B cell (primary cell): ENCODE results near the gene LRCH1. TPM values are rescaled to one million over a fixed set of nuclear protein-coding genes. Genes with fewer than 3 reads are reported as not detected.

Experiments
- ATAC-seq: fragments of 200-7000 bp; cut with Tn5 transposase; one replicate; pipeline ENCODE4 v1.10.0; 2021; ENCODE audit warnings: low read depth, mild to moderate bottlenecking, moderate number of reproducible peaks, moderate library complexity
- CTCF ChIA-PET: fragments of 350-600 bp; sonication (Branson Sonifier 250); formaldehyde crosslinking; loops from one replicate; lab custom pipeline; 2021; ENCODE audit warnings: antibody characterized with exemption, inconsistent platforms; lab: Charles Lee
- POLR2A ChIA-PET: fragments of 350-600 bp; sonication (Branson Sonifier 250); formaldehyde crosslinking; loops from one replicate; lab custom pipeline; 2021; ENCODE audit warnings: antibody characterized with exemption; lab: Charles Lee
- DNase-seq: peaks from one replicate; pipeline ENCODE4 v3.0.0; 2013
- H2AFZ ChIP-seq: 2 replicates; pipeline ENCODE4 v1.6.1; 2012; ENCODE audit warnings: mild to moderate bottlenecking, low read depth, low read length; ENCODE audit not compliant: insufficient read depth, poor library complexity, severe bottlenecking
- H3K27ac ChIP-seq, 2 donors: 1 replicate in 1 of 2; 2 replicates in 1 of 2; pipeline ENCODE4 v1.5.1; 2012 to 2013; ENCODE audit warnings: low read length in 2 of 2, mild to moderate bottlenecking in 2 of 2, moderate library complexity in 1 of 2
- H3K27me3 ChIP-seq, 4 experiments: fragments of 200-600 bp in 1 of 4; sonication (generic) in 1 of 4; replicated peaks in 1 of 4; 1 replicate in 2 of 4; 2 replicates in 2 of 4; pipeline versions ENCODE4 v1.6.1 to v1.7.0; 2013 to 2016; ENCODE audit warnings: low read length in 3 of 4, mild to moderate bottlenecking in 2 of 4, mixed read lengths in 1 of 4, moderate library complexity in 1 of 4; ENCODE audit not compliant: insufficient read depth in 4 of 4, control insufficient read depth in 3 of 4; ENCODE audit errors: control extremely low read depth in 1 of 4
- H3K36me3 ChIP-seq, 2 experiments: replicated peaks in 1 of 2; 1 replicate in 1 of 2; 2 replicates in 1 of 2; pipeline versions ENCODE4 v1.6.1 to v1.7.1; 2013; ENCODE audit warnings: low read length in 1 of 2; ENCODE audit not compliant: insufficient read depth in 2 of 2, control insufficient read depth in 1 of 2; ENCODE audit errors: control extremely low read depth in 1 of 2, extremely low read depth in 1 of 2
- H3K4me1 ChIP-seq, 2 donors: fragments of 200-600 bp in 1 of 2; sonication (generic) in 1 of 2; 1 replicate in 1 of 2; 2 replicates in 1 of 2; pipeline versions ENCODE4 v1.5.1 to v1.6.1; 2013 to 2017; ENCODE audit warnings: low read length in 2 of 2; ENCODE audit not compliant: control insufficient read depth in 2 of 2, insufficient read depth in 2 of 2
- H3K4me2 ChIP-seq: replicated peaks from 2 replicates; pipeline ENCODE3; 2012; ENCODE audit warnings: mild to moderate bottlenecking, low read depth, low read length; ENCODE audit not compliant: poor library complexity, severe bottlenecking
- H3K4me3 ChIP-seq, 5 experiments: fragments of 200-600 bp in 1 of 5; sonication (generic) in 1 of 5; 1 replicate in 3 of 5; 2 replicates in 2 of 5; pipeline versions ENCODE4 v1.5.1 to v1.7.0; 2011 to 2016; ENCODE audit warnings: low read length in 4 of 5, mild to moderate bottlenecking in 4 of 5, low read depth in 2 of 5, control low read depth in 1 of 5, moderate library complexity in 1 of 5; ENCODE audit not compliant: insufficient read depth in 1 of 5; ENCODE audit errors: control extremely low read depth in 1 of 5, extremely low read depth in 1 of 5
- H3K79me2 ChIP-seq: fragments of 200-600 bp; sonication (generic); one replicate; pipeline ENCODE4 v1.6.0; 2016; ENCODE audit warnings: low read length; ENCODE audit not compliant: control insufficient read depth, insufficient read depth
- H3K9ac ChIP-seq: fragments of 200-600 bp; sonication (generic); 2 replicates; pipeline ENCODE4 v1.6.1; 2017; ENCODE audit warnings: mild to moderate bottlenecking, low read length, moderate library complexity
- H3K9me3 ChIP-seq, 3 donors: one replicate each; pipeline versions ENCODE4 v1.6.1 to v1.7.1; 2013; ENCODE audit warnings: low read length in 2 of 3; ENCODE audit not compliant: control insufficient read depth in 2 of 3, insufficient read depth in 1 of 3; ENCODE audit errors: control extremely low read depth in 1 of 3
- H4K20me1 ChIP-seq: 2 replicates; pipeline ENCODE4 v1.6.0; 2012; ENCODE audit warnings: mild to moderate bottlenecking, low read length; ENCODE audit not compliant: insufficient read depth, control insufficient read depth, poor library complexity, severe bottlenecking
- H3K27ac Mint-ChIP-seq: one replicate; pipeline ENCODE4 v1.8.0; 2021; ENCODE audit warnings: mixed read lengths
- H3K27me3 Mint-ChIP-seq: one replicate; pipeline ENCODE4 v1.8.0; 2021; ENCODE audit warnings: mixed read lengths
- H3K4me1 Mint-ChIP-seq: one replicate; pipeline ENCODE4 v1.8.0; 2021; ENCODE audit warnings: mixed read lengths
- H3K4me3 Mint-ChIP-seq: one replicate; pipeline ENCODE4 v1.8.0; 2021; ENCODE audit warnings: mixed read lengths
- H3K9me3 Mint-ChIP-seq: one replicate; pipeline ENCODE4 v1.8.0; 2022; ENCODE audit warnings: mixed read lengths; ENCODE audit not compliant: insufficient read depth
- EZH2 ChIP-seq: IDR thresholded peaks from 2 replicates; pipeline ENCODE4 v1.6.1; 2012; ENCODE audit warnings: borderline replicate concordance, low read depth, mild to moderate bottlenecking, moderate library complexity, low read length; ENCODE audit not compliant: insufficient read depth, poor library complexity, severe bottlenecking
- WGBS: methylation state at CpG from one replicate; pipeline ENCODE4 v1.1.5; 2013; ENCODE audit warnings: missing lambda C conversion rate; ENCODE audit not compliant: insufficient coverage; 5-methylcytosine and 5-hydroxymethylcytosine counted together
- intact Hi-C: fragments of 100-400 bp; cut with micrococcal nuclease; formaldehyde crosslinking; loops from one replicate; pipeline ENCODE4 v1.10.0; 2022
- polyA plus RNA-seq: library from polyadenylated mRNA; depleted of rRNA; stranded (reverse); fragments of >200 nt; gene quantifications from 2 replicates; pipeline ENCODE4 v1.2.3, GENCODE V29; 2012
- total RNA-seq, 2 donors: library from RNA; stranded (reverse); fragments of 120-200 nt in 1 of 2; gene quantifications; 1 replicate in 1 of 2; 2 replicates in 1 of 2; pipeline versions ENCODE4 v1.2.3 to v1.2.4, GENCODE V29; 2013 to 2022
- TF ChIP-seq, protein P1 (sequence below): fragments of 200-600 bp; IDR thresholded peaks from one replicate; pipeline ENCODE4 v1.8.0; 2022; ENCODE audit warnings: antibody characterized with exemption, mild to moderate bottlenecking

The LRCH1 gene
- total and polyA plus RNA-seq, 2 donors (not counting 1 experiment from before 2014, with no cell fraction given): 13.0 to 50.3 TPM

DNA sequence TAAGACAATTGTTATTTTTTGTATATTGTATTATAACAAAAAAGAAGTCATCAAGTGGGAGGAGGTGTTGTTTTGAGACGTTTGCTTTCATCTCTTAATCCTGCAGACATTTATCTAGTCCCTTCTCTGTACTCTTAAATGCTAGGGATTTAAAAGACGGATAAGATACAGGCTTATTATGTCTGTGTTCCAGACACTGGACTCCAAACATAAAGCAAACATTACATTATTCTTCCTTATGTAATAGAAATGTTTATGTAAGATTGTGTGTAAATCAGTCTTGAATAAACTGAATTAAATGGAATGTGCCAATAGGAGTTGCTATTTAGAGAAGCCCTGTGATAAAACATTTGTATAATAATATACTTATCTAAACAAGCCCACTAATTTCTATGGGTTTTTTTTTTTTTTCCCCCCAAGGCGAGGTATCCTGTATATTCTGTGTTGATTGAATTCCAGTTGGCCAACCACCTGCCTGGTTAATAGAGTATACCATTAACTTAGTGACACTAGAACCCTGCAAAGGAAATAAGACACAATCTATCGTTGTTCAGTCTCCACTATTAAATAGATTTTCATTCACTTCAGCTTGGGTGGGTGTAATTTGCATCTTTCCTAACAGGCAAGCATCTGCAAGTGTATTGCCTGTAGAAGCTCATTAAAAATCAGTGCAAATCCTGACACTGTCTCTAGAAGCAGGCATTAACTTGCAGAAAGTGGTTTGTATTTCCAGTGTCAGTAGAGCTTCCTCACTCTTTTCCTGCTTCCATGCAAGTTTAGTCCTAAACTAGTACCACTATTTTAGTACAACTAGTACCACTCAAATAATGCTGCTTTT, 69.0 kb downstream of the LRCH1 start:
- ChIA-PET CTCF (interaction anchor here (1.3 to 2.5 kb wide), 4 partner anchors 13 to 70 kb away, joined by 3 to 16 read pairs (median 5); no protein-coding TSS in a partner anchor), POLR2A (no interaction called here)
- Mint-ChIP-seq H3K4me1 (peaks cover 95% of the 10 kb centered on the region), H3K27ac (no peak overlapping the region), H3K27me3 (no peaks in the 10 kb centered on the region), H3K9me3 (no peaks in the 10 kb centered on the region), H3K4me3 (peak overlapping the region; percentile 35)
- Histone ChIP-seq H3K27me3 (no peaks in the 10 kb centered on the region), H4K20me1 (peaks cover 35% of the 10 kb centered on the region), H3K36me3 (no peaks in the 10 kb centered on the region), H3K9ac (no peak overlapping the region), H3K27ac (no peak overlapping the region), H3K79me2 (peaks cover 91% of the 10 kb centered on the region), H3K4me2 (peak overlapping the region; percentile 48), H3K4me3 (no peak overlapping the region), H3K9me3 (no peaks in the 10 kb centered on the region), H3K4me1 (peaks cover 81 to 82% of the 10 kb centered on the region in 2 donors), H2AFZ (no peak overlapping the region)
- no CpG with 5 or more reads among the region's 4 CpGs for WGBS
- intact Hi-C loops: loop anchor here (2.0 to 5.0 kb wide), 2 partner anchors 17 to 35 kb away; no protein-coding TSS in a partner anchor
- ATAC-seq (peak; percentile 17), DNase-seq (no peak)
- TF ChIP-seq, protein P1, sequence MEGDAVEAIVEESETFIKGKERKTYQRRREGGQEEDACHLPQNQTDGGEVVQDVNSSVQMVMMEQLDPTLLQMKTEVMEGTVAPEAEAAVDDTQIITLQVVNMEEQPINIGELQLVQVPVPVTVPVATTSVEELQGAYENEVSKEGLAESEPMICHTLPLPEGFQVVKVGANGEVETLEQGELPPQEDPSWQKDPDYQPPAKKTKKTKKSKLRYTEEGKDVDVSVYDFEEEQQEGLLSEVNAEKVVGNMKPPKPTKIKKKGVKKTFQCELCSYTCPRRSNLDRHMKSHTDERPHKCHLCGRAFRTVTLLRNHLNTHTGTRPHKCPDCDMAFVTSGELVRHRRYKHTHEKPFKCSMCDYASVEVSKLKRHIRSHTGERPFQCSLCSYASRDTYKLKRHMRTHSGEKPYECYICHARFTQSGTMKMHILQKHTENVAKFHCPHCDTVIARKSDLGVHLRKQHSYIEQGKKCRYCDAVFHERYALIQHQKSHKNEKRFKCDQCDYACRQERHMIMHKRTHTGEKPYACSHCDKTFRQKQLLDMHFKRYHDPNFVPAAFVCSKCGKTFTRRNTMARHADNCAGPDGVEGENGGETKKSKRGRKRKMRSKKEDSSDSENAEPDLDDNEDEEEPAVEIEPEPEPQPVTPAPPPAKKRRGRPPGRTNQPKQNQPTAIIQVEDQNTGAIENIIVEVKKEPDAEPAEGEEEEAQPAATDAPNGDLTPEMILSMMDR: no peak
- TF ChIP-seq EZH2: no peak
